NCI-H2196 (cell line): Measurements from ENCODE around the gene NTN4.
"Not testable (repeated sequence)": the region's sequence is repeated elsewhere in the genome, so short reads cannot be mapped to it uniquely, and the experiment has no call there.

Experiments
- DNase-seq: peaks from one replicate; lab custom pipeline; 2025; ENCODE audit not compliant: unreplicated experiment; lab: John Stamatoyannopoulos, UW

The NTN4 gene

DNA sequence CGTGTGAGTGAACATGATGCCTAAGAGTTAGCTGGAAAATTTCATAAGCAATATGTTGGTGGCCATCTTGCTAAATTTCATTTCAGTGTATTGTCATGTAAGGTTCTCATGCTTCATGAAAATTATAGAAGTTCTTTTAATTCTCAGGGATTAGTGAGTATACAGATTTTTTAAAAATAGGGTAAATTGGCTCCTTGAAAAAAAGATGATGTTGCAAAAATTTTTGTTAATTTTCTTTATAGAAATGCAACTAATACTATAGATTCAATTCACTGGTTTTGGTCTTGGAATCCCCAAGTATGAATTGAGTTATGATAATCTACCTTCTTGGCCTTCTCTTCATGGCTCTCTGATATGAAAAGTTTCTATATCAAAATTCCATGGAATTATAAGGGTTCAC lies 75.4 kb downstream of the NTN4 start:
- no peak for DNase-seq

DNA sequence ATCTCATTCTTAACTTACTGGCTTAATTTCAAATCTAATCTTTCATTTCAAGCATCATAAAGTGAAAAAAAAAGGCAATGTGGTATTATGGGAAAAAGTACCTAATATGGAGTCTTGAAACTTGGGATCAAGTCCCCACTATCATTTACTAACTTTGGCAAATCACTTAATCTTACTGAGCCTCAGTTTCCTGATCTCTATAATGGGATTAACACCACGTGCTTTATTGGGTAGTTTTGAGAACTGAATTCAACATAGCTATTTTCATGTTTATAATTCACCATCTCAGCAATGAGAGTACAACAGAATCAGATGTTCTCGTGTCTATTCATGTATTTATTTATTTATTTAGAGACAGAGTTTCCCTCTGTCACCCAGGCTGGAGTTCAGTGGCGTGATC lies 78.3 kb downstream of the NTN4 start:
- DNase-seq = no peak

DNA sequence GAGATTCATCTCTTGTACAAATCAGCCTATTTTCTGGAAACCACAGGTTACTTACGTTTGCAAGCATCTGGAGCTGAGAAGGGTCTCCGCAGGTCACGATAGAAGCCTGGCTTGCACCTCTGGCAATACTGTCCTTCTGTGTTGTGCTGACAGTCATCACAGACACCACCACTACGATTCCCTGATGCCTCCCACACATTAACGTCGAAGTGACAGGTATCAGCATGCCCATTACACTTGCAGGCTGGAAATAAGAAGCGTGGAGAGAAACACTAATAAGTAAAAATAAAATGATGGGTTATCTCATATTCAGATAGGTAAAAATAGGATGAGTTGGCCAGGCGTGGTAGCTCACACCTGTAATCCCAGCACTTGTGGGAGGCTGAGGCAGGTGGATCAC lies 80.2 kb downstream of the NTN4 start:
- DNase-seq = no peak

DNA sequence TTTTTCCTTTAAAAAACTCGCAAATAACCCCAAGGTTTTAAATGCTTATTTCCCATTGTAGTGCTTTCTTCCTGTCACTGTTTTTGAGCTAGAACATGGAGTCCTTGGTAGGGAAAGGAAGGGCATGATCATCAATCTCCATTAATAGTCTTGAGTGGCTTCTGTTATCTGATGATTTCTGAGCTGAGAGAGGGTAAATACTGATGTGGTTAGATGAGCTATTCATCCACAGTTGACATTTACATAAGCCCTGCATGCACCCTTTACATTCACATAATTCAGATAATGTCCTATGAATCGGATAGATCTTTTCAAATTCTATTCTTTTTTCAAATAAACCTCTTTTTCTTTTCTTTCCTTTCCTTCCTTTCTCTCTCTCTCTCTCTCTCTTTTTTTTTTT lies 81.4 kb downstream of the NTN4 start:
- DNase-seq = peak; percentile 14

DNA sequence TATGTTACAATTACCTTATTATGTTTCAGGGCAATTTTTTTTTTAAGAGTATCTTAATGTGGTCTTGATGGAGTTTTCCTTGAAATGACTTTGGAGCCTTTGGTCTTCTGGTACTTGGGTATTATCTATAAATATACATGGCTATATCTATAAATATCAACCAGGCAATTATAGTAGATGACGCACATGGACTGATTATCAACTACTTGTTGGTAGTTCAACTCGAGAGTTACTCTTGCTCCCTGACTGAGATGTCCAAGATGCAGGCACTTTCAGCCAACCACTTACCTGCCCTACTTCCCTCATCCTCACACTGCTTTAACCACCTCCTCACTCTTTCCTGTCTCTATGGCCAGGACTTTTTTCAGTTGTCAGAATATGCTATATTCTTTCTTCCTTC lies 85.4 kb downstream of the NTN4 start:
- no peak for DNase-seq

DNA sequence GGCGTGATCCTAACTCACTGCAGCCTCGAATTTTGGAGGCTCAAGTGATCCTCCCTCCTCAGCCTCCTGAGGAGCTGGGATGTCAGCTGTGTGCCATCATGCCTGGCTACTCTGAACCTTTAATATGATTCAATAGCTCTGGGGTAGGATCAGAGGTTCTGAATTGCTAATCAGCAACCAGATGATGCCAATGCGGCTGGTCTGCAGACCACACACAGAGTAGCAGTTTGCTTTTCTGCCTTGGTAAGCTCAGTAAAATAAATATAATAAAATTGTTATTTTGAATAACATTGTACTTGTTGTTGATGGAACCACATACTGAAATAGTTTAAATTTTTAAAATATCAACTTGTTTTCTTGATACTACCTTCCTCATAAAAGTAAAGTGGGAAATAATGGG lies 86.6 kb downstream of the NTN4 start:
- DNase-seq = no peak

DNA sequence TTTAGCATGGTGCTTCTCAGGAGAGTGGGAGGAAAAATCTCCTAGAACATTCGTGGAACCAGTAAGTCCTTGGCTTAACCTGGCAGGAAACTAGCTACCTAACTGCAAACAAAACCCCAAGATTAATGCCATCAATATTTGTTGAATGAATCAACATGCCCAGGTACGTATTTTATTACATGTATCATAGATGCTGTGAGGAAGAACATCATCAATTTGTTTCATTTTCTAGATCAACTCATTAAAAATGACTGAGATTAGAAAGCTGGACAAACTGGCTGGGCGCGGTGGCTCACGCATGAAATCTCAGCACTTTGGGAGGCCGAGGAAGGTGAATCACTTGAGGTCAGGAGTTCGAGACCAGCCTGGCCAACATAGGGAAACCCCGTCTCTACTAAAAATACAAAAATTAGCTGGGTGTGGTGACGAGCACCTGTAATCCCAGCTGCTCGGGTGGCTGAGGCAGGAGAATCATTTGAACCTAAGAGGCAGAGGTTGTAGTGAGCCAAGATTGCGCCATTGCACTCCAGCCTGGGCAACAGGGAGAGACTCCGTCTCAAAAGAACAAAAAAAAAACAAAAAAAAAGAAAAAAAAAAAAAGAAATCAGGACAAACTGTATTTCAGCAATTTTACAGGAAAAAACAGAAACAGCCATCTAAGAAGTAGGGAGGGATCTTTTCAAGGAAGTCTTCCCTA lies 88.7 kb downstream of the NTN4 start:
- DNase-seq = no peak

DNA sequence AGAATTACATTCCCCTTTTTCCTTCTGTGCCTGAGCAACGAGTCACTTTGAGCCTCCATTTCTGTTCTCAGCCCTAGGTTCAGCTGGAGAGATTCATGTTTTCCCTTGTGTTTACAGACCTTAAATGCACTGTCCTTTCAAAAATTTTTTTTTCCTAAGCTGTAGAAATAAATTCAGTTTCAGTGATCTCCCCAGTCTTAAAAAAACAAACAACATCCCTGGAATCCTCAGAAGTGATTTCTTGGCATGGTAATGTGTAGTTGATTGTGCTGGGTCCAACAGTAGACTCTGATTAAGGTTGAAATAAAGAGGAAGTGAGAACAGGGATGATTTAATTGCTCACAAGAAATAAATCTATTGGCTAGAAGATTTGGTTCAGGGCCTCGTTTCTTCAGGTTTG lies 89.3 kb downstream of the NTN4 start:
- no peak for DNase-seq

DNA sequence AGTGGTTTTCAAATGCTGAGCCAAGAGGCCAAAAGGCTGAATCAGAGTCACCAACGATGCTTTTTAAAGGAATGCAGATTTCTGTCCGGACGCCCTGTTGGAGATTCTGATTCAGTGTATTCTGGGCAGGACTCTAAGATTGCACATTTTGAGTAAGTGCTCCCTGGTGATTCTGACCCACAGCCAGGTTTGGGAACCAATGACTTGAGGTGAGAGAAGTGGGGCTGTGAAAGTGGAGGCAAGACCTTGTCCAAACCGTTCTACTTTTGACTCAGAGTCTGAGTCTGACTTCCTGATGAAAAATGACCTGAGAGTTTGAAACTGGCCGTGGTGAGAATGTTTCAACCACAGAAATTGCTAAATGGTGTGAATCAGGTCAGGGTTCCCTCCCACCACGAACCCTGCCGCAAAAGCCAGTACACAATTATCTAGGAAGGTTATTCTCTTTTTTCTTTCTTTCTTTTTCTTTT lies 90.2 kb downstream of the NTN4 start:
- DNase-seq = no peak

DNA sequence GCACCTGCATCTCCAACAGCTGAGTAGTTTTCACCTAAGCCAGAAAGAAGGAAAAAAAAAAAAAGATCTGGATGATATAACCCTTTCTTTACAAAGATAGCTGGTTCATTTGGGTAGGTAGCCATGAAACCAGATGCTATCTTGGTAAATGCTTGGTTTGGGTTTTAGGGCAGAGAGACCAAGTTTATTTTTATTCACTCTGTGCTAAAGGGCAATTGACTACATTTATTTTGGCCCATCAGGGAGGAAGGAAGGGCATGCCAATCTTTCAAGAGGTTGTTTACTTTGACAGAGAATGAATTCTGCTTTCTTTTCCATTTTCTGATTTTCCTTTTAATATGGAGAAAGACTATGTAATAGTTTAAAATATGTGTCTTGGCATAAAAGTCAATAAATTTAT lies 91.0 kb downstream of the NTN4 start:
- DNase-seq = no peak

DNA sequence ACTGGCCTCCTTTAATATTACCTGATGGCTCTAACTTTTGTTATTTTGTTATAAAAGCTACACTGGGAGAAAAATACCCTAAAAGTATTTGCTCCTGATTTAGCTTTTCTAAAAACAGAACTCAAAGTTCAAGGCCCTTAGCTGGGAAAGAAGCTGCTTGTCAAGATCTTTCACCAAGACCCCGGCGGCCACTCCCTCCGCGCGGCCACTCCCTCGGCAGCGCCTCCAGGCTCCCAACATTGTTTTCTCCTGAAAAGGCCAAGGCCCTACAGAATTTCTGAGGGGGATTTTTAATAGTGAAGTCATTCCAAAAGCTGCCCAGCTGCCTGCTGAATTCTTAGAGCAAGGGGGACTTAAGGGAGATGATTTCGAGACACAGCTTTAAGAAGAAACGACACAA lies 96.4 kb downstream of the NTN4 start:
- DNase-seq = no peak

DNA sequence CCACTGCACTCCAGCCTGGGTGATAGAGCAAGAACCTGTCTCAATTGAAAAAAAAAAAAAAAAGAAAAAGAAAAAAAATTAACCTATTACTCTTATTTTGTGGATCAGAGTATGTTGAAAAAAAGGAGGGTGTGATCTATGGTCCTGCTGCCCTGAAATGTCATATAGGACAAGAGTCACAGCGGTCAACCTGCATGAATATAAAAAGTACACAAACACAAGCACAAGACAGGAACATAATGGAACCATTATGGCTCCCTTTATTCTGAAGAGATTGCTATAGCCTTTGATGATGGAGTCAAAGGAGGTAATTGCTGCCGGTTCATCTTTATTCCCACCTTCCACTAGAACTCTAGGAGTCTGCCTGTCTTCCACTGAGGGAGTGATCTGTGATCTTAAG lies 96.9 kb downstream of the NTN4 start:
- no peak for DNase-seq

DNA sequence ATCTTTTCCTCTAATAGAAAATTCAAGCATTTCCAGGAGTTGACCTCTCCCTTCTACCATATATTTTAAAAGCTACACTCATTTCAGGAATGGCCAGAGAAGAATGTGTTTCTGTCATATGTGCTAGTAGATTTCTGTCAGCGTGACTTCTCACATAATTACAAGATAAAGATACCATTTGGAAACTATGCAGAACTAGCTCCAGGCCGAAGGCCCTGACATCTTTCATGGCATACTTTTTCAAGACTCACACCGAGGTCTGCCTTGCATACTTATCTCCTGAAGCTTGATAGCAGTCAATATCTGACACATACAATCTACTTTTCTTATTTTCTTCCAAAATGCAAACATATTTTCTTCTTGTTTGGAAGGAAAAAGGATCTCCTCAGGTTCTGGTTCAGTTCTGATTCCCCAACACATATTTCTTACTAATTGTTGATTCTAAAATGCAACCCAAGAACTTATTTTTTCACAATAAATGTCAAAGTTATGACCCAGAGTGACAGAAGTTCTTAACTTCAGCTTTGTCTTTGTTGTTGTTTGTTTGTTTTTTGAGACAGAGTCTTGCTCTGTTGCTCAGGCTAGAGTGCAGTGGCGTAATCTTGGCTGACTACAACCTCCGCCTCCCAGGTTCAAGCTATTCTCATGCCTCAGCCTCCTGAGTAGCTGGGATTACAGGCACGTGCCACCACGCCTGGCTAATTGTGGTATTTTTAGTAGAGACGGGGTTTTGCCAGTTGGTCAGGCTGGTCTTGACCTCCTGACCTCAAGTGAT lies 99.5 kb downstream of the NTN4 start:
- DNase-seq = no peak

DNA sequence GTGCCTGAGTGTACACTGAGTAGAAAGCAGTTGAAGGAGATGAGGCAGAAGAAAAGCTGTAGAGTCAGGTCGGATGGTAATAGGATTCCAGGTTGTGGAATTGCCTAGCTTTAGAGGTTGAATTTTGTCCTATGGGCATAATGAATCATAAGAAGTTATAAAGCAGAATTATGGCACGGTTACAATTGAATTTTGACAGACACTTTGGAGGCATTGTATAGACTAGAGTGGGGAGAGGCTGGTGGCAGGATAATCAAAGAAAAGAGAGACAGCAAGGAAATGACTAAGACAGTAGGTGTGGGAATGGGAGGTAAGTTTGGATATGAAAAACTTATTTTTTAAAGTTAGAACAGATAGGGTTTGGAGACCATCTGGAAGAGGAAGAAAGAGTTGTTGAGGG lies 102.6 kb downstream of the NTN4 start:
- DNase-seq = no peak

DNA sequence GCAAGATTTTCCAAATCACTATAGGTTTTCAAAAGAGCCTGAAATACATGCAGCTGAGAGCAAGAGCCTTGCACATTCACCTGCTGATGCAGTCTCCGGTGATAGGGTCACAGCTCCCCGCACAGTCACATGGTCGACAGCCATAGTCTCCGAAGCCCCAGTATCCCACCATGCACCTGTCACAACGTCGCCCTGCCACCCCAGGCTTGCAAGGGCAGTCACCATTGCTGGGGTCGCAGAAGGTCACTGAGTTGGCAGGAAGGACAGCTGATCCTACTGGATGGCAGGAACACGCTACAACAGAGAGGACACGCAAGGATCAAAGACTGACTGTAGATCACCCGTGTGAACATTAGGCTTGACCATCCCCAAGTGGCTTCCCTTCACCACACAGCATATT lies 107.1 kb downstream of the NTN4 start:
- no peak for DNase-seq

DNA sequence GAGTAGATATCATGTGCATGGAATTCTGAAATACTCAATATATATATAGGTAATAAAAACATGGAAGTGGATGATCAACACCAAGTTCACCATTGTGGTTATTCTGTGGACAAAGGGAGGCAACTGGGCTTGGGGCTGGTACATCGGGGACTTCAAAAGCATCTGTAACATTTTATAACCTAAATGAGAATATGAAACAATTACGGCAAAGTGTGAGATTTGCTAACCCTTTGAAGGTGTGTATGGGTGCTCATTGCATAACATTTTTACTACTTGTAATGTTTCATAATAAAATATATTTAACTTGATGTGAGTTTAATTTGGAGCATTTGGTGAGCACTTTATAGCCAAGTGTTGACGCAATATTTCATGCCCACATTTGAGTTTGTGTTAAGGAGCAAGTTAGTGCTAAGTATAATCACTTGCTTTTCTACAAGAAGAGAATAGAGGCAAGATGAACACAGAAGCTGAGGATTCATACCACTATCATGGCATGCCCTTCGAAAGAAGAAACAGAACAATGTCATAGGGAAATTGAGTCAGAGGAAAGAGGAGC lies 109.3 kb downstream of the NTN4 start:
- DNase-seq = no peak

DNA sequence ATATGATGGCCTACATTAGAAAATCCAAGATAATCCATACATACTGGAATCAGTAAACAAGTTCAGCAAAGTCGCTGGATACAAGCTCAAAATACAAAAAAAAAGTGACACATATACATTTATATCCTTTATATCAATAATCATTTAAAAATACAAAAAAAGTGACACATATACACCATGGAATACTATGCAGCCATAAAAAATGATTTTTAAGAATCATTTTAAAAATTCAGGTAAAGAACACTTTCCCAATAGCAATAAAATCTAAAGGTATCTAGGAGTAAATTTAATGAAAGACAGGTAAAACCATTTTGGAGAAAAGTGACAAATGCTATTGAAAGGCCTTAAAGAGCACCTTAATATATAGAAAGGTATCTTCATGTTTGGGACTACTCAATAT lies 111.9 kb downstream of the NTN4 start:
- no peak for DNase-seq

DNA sequence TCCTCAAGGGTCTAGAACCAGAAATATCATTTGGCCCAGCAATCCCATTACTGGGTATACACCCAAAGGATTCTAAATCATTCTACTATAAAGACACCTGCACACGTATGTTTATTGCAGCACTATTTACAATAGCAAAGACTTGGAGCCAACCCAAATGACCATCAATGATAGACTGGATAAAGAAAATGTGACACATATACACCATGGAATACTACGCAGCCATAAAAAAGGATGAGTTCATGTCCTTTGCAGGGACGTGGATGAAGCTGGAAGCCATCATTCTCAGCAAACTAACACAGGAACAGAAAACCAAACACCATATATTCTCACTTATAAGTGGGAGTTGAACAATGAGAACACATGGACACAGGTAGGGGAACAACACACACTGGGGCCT lies 112.8 kb downstream of the NTN4 start:
- DNase-seq = not testable (repeated sequence)

DNA sequence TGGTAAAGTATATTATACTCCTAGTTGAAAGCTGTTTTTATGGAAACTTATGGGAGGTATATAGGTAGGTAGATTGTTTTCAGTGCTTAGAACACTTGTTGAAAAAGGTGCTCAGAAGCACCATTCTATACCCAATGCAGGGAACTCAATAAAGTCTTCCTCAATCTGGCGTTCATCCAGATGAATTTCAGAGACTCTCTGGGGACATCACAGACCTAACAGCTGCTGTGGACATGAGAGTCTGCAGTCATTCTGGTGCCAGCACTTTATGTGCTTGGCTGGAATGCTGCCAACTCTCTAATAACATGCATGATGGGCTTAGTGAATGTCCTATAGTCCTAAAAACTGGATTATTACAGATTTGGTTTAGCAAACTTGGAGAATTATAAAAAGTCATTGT lies 115.9 kb downstream of the NTN4 start:
- DNase-seq = peak; percentile 84

DNA sequence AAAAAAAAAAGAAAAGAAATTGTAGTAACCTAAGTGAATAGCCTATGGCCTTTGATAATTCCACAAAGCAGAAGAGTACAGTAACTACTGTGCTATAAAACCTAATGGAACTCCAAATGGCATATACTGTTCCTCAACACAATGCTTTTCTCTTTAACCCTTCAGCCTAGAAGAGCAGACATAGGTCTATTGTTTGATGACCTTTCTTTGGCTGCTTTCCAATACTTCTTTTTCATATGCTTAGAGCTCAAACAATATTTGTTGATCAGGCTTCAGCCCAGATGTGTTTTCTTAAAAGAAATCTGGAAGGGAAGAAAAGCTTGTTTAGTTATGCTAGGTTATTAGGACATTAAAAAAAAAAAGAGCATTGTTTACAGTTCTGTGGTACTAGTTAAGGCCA lies 116.4 kb downstream of the NTN4 start:
- peak; percentile 51 for DNase-seq

DNA sequence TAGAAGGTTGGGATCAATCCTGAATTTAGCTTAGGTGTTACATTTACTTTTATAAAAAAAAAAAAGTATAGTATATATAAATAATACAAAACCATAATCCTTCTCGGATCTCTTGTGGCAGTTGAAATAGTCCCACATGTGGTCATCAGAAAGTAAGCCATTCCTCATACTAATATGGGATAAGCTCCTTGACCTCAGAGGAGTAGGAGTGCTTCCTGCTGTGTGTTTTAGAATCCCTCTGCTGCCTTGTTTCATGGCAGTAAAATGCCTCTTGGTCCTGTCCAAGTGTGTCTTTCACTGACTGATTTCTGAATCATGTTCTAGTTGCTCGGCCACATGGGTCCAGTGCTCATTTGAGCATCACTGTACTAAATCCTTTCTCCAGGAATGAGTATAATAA lies 117.0 kb downstream of the NTN4 start:
- no peak for DNase-seq

DNA sequence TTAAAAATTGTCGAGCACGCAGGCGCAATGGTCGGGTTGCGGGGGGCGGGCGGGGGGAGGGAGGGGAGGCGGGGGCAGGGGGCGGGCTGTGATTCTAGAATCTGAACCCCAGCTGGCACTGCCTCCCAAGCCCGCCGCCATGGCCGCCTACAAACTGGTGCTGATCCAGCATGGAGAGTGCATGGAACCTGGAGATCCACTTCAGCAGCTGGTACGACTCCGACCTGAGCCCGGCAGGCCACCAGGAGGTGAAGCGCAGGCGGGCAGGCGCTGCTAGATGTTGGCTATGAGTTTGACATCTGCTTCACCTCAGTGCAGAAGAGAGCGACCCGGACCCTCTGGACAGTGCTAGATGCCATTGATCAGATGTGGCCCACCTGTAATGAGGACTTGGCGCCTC lies 118.4 kb downstream of the NTN4 start:
- no peak for DNase-seq
